ENCODE measurements around the gene TMPRSS6. TPM values are rescaled to one million over a fixed set of nuclear protein-coding genes. Genes with fewer than 3 reads are reported as not detected.

The TMPRSS6 gene
- total and polyA plus RNA-seq, 2 donors (not counting 1 experiment from before 2014, with no cell fraction given), result 0.03 TPM; not detected in 1

DNA sequence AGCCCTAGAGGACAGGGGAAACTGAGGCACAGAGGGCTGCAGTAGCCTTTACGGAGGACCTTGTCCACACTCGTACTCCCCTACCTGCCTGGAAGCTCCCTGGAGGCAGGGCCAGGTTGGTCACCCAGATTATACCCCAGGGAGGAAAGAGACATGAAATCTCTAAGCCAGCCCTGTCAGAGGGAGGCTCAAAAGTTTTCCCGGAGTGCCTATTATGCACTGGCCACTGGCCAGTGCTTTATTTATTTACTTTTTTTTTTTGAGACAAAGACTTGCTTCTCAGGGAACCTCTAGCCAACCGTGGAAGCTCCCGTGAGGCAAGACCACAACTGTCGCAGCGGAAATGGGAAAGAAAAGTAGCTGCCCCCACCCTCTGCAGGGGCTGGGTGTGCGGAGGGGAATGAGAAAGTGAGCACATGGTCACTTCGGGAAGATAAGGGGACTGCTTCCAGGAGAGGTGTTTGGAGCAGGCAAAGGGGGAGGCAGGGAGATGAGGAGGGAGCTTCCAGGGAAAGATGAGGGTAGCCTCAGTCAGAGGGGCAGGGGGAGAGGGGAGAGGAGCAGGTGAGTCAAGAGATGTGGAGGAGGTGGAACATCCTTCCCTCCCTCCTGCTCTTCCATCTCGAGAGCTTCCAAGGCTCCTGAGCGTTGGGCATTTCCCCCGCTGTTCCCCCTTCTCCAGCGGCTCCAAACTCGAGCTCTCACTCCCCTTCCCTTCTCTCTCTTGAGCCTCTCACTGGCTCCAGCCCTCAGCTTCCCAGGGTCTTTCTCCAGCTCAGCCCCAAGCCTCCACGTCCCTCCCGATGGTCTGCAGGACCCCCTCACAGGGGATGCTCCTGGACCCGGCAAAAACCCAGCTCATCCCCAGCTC, 35.9 kb upstream of the TMPRSS6 start:
- H4K20me1 ChIP-seq (ENCODE audit: control insufficient read depth, insufficient read depth, low read length, poor library complexity, severe bottlenecking), result no peaks in the 10 kb centered on the region
- no peaks in the 10 kb centered on the region for H3K27me3 ChIP-seq (replicated peaks in 1 of 4; ENCODE audit: control extremely low read depth in 1 of 4, control insufficient read depth in 3 of 4, insufficient read depth in 4 of 4, low read length in 3 of 4)
- 62% methylated on average over 16 of the region's 17 CpGs for WGBS (ENCODE audit: insufficient coverage)
- CTCF ChIA-PET, result interaction anchor here (1.1 kb wide), 1 partner anchor 138 kb away, joined by 3 read pairs; no protein-coding TSS in a partner anchor
- no peaks in the 10 kb centered on the region for H3K79me2 ChIP-seq (ENCODE audit: control insufficient read depth, insufficient read depth, low read length)
- POLR2A ChIA-PET, result no interaction called here
- TF ChIP-seq, protein P1, sequence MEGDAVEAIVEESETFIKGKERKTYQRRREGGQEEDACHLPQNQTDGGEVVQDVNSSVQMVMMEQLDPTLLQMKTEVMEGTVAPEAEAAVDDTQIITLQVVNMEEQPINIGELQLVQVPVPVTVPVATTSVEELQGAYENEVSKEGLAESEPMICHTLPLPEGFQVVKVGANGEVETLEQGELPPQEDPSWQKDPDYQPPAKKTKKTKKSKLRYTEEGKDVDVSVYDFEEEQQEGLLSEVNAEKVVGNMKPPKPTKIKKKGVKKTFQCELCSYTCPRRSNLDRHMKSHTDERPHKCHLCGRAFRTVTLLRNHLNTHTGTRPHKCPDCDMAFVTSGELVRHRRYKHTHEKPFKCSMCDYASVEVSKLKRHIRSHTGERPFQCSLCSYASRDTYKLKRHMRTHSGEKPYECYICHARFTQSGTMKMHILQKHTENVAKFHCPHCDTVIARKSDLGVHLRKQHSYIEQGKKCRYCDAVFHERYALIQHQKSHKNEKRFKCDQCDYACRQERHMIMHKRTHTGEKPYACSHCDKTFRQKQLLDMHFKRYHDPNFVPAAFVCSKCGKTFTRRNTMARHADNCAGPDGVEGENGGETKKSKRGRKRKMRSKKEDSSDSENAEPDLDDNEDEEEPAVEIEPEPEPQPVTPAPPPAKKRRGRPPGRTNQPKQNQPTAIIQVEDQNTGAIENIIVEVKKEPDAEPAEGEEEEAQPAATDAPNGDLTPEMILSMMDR (IDR thresholded peaks at IDR 0.05), result no peak
- TF ChIP-seq EZH2 (IDR thresholded peaks at IDR 0.05; ENCODE audit: borderline replicate concordance, insufficient read depth, low read depth, low read length, poor library complexity, severe bottlenecking), result no peak
- H3K27ac ChIP-seq (ENCODE audit: low read length in 2 of 2), result no peak overlapping the region
- no peak for ATAC-seq (ENCODE audit: low read depth)
- Mint-ChIP-seq H3K27me3 (no peaks in the 10 kb centered on the region), H3K4me1 (peaks cover 22% of the 10 kb centered on the region), H3K4me3 (no peak overlapping the region), H3K27ac (peak overlapping the region; percentile 37), H3K9me3 (ENCODE audit: insufficient read depth) (no peaks in the 10 kb centered on the region)
- no peak overlapping the region for H3K4me2 ChIP-seq (replicated peaks; ENCODE audit: low read depth, low read length, poor library complexity, severe bottlenecking)
- H3K9me3 ChIP-seq (ENCODE audit: control extremely low read depth in 1 of 3, control insufficient read depth in 2 of 3, insufficient read depth in 1 of 3, low read length in 2 of 3), result no peaks in the 10 kb centered on the region
- intact Hi-C loops (cut with micrococcal nuclease), result no loop called here
- DNase-seq, result no peak
- H3K9ac ChIP-seq (ENCODE audit: low read length), result no peak overlapping the region
- no peaks in the 10 kb centered on the region for H3K36me3 ChIP-seq (replicated peaks in 1 of 2; ENCODE audit: control extremely low read depth in 1 of 2, control insufficient read depth in 1 of 2, extremely low read depth in 1 of 2, insufficient read depth in 2 of 2, low read length in 1 of 2)
- no peak overlapping the region for H2AFZ ChIP-seq (ENCODE audit: insufficient read depth, low read depth, low read length, poor library complexity, severe bottlenecking)
- H3K4me3 ChIP-seq (ENCODE audit: control extremely low read depth in 1 of 5, extremely low read depth in 1 of 5, insufficient read depth in 1 of 5, low read depth in 2 of 5, low read length in 4 of 5), result no peak overlapping the region
- H3K4me1 ChIP-seq (ENCODE audit: control insufficient read depth in 2 of 2, insufficient read depth in 2 of 2, low read length in 2 of 2), result peaks cover 0 to 20% of the 10 kb centered on the region in 2 donors

DNA sequence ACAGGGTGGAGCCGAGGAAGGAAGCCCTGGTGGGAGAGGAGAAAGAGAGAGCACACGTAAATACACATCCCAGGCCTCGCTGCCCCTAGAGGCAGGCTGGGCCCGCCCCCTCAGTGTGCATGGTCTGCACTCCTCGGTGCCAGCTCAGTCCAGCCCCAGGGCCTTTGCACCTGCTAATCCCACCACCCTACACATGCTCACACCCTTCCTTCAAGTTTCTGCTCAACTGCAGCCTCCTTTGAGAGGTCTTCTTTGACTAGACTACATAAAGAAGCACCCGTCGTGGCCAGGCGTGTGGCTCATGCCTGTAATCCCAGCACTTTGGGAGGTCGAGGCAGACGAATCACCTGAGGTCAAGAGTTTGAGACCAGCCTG, 34.7 kb upstream of the TMPRSS6 start:
- ChIA-PET POLR2A (no interaction called here), CTCF (interaction anchor here (1.0 kb wide), 1 partner anchor 24 kb away, joined by 6 read pairs; no protein-coding TSS in a partner anchor)
- Histone ChIP-seq H3K4me3 (ENCODE audit: control extremely low read depth in 1 of 5, extremely low read depth in 1 of 5, insufficient read depth in 1 of 5, low read depth in 2 of 5, low read length in 4 of 5) (no peak overlapping the region), H3K4me1 (ENCODE audit: control insufficient read depth in 2 of 2, insufficient read depth in 2 of 2, low read length in 2 of 2) (peaks cover 0 to 10% of the 10 kb centered on the region in 2 donors), H3K9me3 (ENCODE audit: control extremely low read depth in 1 of 3, control insufficient read depth in 2 of 3, insufficient read depth in 1 of 3, low read length in 2 of 3) (no peaks in the 10 kb centered on the region), H3K27me3 (replicated peaks in 1 of 4; ENCODE audit: control extremely low read depth in 1 of 4, control insufficient read depth in 3 of 4, insufficient read depth in 4 of 4, low read length in 3 of 4) (no peaks in the 10 kb centered on the region), H3K4me2 (replicated peaks; ENCODE audit: low read depth, low read length, poor library complexity, severe bottlenecking) (no peak overlapping the region), H4K20me1 (ENCODE audit: control insufficient read depth, insufficient read depth, low read length, poor library complexity, severe bottlenecking) (no peaks in the 10 kb centered on the region), H2AFZ (ENCODE audit: insufficient read depth, low read depth, low read length, poor library complexity, severe bottlenecking) (no peak overlapping the region), H3K9ac (ENCODE audit: low read length) (no peak overlapping the region), H3K27ac (ENCODE audit: low read length in 2 of 2) (no peak overlapping the region), H3K36me3 (replicated peaks in 1 of 2; ENCODE audit: control extremely low read depth in 1 of 2, control insufficient read depth in 1 of 2, extremely low read depth in 1 of 2, insufficient read depth in 2 of 2, low read length in 1 of 2) (no peaks in the 10 kb centered on the region), H3K79me2 (ENCODE audit: control insufficient read depth, insufficient read depth, low read length) (no peaks in the 10 kb centered on the region)
- WGBS (ENCODE audit: insufficient coverage), result 93% methylated on average over 8 of the region's 10 CpGs
- H3K9me3 Mint-ChIP-seq (ENCODE audit: insufficient read depth), result no peaks in the 10 kb centered on the region
- peaks cover 15% of the 10 kb centered on the region for H3K4me1 Mint-ChIP-seq
- no peaks in the 10 kb centered on the region for H3K27me3 Mint-ChIP-seq
- intact Hi-C loops (cut with micrococcal nuclease), result no loop called here
- H3K27ac Mint-ChIP-seq, result no peak overlapping the region
- no peak for ATAC-seq (ENCODE audit: low read depth)
- DNase-seq, result no peak
- TF ChIP-seq EZH2 (IDR thresholded peaks at IDR 0.05; ENCODE audit: borderline replicate concordance, insufficient read depth, low read depth, low read length, poor library complexity, severe bottlenecking), result no peak
- TF ChIP-seq, protein P1 (IDR thresholded peaks at IDR 0.05), result no peak
- H3K4me3 Mint-ChIP-seq, result no peak overlapping the region
